GM12874 (cell line): Measurements from ENCODE around the gene LDHAL6B.

ENCODE experiments used
- CTCF ChIP-seq: IDR thresholded peaks from 2 replicates; pipeline ENCODE4 v1.5.1; 2011; ENCODE audit warnings: low read depth, mild to moderate bottlenecking, control low read depth, low read length, moderate library complexity; ENCODE audit not compliant: insufficient read depth

The LDHAL6B gene

GRCh38 chr15:59196416-59196815 lies 10.2 kb upstream of the LDHAL6B start:
- no peak for TF ChIP-seq CTCF

- no peak for TF ChIP-seq CTCF
Measured at GRCh38 chr15:59197454-59197853, 9.2 kb upstream of the LDHAL6B start.

- no peak for TF ChIP-seq CTCF
Measured at GRCh38 chr15:59199626-59200465, 6.8 kb upstream of the LDHAL6B start.

- no peak for TF ChIP-seq CTCF
Measured at GRCh38 chr15:59200560-59200959, 6.1 kb upstream of the LDHAL6B start.

GRCh38 chr15:59203008-59203407 lies 3.6 kb upstream of the LDHAL6B start:
- TF ChIP-seq CTCF = no peak

GRCh38 chr15:59203657-59204056 lies 3.0 kb upstream of the LDHAL6B start:
- no peak for TF ChIP-seq CTCF

- no peak for TF ChIP-seq CTCF
Measured at GRCh38 chr15:59205839-59206622, 612 bp upstream of the LDHAL6B start.
